Stimulated activated CD4-positive, alpha-beta T cell treated with anti-CD3 and anti-CD28 coated beads, Interleukin-15, amount 100 ng/mL, for 48 hours (primary cell): Measurements from ENCODE around the gene TRIM6.
"Not testable (repeated sequence)": the region's sequence is repeated elsewhere in the genome, so short reads cannot be mapped to it uniquely, and the experiment has no call there.

Source experiments
- DNase-seq, 2 donors: peaks; one replicate each; pipeline ENCODE4 v3.0.0-alpha.2; 2020; ENCODE audit warnings: low read depth in 2 of 2

The TRIM6 gene

DNA sequence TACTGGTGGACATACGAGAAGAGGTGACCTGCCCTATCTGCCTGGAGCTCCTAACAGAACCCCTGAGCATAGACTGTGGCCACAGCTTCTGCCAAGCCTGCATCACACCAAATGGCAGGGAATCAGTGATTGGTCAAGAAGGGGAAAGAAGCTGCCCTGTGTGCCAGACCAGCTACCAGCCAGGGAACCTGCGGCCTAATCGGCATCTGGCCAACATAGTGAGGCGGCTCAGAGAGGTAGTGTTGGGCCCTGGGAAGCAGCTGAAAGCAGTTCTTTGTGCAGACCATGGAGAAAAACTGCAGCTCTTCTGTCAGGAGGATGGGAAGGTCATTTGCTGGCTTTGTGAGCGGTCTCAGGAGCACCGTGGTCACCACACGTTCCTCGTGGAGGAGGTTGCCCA, 6.9 kb downstream of the TRIM6 start:
- DNase-seq = no peak

DNA sequence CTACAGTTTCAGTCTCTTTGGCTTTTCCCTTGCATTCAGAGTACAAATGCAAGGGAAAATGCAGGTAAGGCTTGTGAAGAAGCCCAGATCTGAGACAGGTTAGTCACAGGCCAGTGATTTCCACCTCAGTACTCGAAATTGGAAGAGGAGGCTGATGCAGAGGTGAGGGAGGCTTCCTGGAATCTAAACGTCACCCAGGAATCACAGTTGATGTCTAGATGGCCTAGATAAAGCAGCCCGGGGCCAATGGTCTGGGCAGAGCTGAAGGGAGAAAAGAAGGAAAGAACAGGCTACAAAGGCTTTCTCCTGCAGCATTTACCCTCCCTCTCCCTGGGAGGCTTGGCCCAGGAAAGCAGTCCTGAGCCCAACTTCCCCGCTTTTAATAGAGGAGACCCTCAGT, 8.5 kb downstream of the TRIM6 start:
- no peak for DNase-seq

DNA sequence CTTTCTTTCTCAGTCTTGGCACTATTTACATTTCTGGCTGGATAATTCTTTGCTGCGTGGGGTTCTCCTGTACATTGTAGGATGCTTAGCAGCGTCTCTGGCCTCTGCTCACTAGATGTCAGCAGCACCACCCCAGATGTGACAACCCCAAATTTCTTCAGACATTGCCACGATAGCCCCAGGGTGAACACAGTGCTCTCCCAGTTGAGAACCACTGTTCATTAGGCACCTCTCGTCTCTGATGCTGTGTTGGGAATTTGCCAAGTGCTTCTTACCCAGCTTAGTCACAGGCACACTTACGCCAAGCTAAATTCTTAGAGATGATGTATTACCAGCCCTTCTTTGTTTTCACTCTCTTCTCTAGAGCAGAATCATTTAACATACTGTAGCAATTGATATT, 9.4 kb downstream of the TRIM6 start:
- no peak for DNase-seq

- DNase-seq = no peak
Observed at GRCh38 chr11:5608808-5609207, 12.4 kb downstream of the TRIM6 start.

DNA sequence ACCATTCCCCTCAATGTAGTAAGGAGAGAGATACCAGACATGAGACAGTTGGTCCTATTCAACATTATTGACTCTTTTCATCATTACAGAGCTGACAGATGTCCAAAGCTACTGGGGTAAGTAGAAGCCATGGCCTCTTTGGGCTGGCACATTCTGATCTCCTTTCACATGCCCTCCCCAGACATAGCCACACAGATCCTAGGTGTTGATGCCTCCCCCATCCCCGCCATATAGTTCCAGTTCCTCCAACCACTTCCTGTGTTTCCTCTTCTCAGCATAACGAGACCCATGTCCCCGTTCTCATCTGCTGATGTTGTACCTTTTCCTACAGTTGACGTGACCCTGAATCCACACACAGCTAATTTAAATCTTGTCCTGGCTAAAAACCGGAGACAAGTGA, 14.0 kb downstream of the TRIM6 start:
- no peak for DNase-seq

- DNase-seq = no peak
Observed at GRCh38 chr11:5611627-5612026, 15.2 kb downstream of the TRIM6 start.

- DNase-seq = no peak
Observed at GRCh38 chr11:5618807-5619206, 22.4 kb downstream of the TRIM6 start.

- DNase-seq = no peak
Observed at GRCh38 chr11:5620651-5621521, 24.4 kb downstream of the TRIM6 start.

DNA sequence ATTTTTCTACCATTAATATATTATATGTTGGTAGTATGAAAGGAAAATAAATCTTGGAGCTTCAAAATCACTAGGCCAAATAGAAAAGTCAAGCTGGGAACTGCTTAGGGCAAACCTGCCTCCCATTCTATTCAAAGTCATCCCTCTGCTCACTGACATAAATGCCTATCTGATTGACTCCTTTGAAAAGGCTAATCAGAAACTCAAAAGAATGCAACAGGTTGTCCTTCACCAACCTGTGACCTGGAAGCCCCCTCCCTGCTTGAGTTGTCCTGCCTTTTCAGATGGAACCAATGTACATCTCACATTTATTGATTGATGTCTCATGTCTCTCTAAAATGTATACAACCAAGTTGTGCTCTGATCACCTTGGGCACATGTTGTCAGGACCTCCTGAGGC, 25.1 kb downstream of the TRIM6 start:
- no peak for DNase-seq

DNA sequence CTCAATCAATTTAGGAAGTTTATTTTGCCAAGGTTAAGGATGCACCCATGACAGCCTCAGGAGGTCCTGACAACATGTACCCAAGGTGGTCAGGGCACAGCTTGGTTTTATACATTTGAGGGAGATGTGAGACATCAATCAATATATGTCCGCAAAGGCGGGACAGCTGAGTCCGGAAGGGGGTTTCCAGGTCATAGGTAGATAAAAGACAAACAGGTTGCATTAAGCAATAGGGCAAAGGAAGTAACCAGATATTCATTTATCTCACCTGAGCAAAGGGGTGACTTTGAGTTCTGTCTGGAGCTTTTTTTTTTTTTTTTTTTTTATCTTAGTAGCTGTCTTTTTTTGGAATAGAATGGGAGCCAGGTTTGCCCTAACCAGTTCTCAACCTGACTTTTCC, 26.4 kb downstream of the TRIM6 start:
- no peak for DNase-seq

DNA sequence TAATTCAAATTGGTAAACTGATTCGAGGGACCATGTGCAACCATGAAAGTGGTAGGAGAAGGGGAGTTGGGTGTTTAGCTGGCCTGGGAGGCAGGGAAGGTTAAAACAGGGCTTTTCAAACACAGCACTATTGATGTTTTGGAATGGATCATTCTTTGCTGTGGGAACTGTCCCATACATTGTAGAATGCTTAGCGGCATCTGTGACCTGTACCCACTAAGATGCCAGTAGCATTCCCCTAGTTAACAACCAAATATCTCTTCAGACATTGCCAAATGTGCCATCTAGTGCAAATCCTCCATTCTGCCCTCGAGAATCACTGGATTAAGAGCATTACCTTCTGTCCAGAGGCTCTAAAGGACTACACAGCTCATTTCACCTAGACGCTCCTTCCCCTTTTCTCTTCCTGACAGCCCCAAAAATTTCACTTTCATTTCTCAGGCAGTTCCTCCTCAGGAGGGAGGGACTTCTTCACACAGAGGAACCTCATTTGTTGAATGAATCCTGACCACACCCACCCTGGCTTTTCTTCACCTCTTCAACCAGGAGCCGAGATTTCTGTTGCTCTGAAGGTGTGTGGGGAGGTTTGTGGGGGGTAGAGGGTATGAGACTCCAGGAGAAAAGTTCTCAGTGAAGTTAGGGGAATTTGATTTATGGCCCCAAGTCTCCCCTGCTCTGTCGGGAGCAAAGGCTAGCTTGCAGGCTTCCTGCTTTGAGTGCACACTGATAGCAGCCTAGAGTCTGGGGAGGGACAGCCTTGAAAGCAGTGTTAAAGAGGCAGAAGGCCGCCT, 28.2 kb downstream of the TRIM6 start, which contains the start of gene TRIM34:
TRIM34 (plus strand) TSS at position 513 of the 791 bp plus-strand sequence. CDS start 7,331 bp downstream, outside the sequence.
- peak; percentile 22 to 32 for DNase-seq

DNA sequence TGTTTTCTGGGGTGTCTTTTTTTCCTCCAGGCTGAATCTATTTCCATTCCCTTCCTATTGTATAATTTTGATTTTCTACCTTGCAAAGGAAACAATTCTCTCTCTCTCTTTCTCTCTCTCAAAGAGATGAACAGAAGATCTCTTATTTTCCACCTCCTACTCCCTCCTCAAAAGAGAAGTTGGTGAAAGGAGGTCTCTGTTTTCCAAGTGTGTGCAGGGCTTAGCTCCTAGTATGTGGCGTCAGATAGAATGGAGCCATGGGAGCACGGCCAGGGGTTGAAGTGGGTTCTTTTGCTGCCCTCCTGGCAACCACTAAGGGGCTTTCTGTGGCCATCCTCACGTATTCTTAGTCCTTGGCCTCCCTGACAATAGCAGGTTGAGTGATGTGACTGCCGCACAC, 28.8 kb downstream of the TRIM6 start:
- no peak for DNase-seq

GRCh38 chr11:5626196-5626595, 29.8 kb downstream of the TRIM6 start:
- DNase-seq = no peak

DNA sequence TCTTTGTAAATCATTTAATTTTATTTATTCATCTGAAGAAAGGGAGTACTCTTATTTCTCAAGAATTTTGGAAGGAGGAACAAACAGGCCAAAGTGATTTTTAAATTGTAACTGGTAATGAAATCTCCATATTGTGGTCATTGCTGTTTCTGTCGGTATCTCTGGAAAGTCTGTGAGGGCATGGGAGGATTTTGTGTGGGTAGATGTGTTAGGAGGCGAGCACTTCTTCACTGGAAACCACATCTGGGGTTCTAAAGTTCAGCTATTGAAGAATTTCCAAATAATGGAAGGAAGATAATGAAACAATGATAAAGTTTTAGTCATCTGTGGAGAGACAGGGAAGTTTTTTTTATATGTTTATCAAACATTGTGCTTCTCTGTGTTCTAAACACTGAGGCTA, 35.0 kb downstream of the TRIM6 start:
- DNase-seq = no peak

DNA sequence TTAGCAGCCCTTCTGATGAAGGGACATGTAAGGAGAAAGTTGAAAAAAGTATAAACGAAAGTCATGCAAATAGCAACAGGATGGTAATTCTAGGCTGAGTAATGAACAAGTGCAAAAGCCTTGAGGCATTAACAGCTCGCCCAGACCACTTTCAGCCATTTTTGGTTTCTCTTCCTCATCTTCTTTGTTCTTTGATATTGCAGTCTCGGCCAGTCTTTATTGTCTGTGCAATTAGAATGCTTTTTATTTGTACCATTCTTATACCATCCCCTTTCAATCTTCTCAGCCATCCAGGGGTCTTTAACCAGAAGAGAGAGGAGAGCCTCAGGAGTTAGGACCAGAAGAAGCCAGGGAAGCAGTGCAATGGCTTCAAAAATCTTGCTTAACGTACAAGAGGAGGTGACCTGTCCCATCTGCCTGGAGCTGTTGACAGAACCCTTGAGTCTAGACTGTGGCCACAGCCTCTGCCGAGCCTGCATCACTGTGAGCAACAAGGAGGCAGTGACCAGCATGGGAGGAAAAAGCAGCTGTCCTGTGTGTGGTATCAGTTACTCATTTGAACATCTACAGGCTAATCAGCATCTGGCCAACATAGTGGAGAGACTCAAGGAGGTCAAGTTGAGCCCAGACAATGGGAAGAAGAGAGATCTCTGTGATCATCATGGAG, 35.7 kb downstream of the TRIM6 start:
- DNase-seq = no peak

GRCh38 chr11:5639953-5640352, 43.5 kb downstream of the TRIM6 start:
- no peak for DNase-seq

DNA sequence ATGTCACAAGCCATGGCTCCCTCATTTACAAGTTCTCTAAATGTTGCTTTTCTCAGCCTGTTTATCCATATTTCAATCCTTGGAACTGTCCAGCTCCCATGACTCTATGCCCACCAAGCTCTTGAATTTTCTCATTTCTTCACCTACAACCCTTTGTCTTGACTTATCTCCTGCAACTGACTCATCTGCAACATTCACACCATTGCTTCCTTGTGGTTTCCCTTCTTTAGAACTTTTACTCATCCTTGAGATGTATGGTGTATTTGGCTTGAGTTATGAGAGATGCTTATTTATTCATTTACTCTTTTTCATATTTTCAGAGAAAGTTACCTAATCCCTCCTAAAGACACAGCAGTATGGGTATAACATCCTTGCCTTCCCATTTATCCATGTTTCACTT, 47.1 kb downstream of the TRIM6 start:
- DNase-seq = no peak

DNA sequence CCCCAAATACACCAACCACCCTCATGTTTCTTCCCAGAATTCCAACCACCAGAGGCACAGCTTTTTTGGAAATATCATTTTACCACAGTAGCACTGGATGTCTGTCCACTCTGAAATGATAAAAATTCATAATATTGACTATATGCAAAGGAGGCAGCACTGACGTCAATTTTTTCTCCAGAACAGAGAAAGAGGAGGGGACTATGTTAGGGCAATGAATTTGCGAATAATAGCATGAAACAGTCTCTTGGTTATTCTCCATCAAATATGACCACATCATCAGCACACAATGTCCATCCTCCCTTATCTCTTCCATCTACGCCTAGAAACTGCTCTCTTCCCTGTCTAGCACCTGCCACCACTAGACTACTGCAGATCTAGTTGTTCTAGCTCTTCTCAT, 49.7 kb downstream of the TRIM6 start:
- DNase-seq = no peak

DNA sequence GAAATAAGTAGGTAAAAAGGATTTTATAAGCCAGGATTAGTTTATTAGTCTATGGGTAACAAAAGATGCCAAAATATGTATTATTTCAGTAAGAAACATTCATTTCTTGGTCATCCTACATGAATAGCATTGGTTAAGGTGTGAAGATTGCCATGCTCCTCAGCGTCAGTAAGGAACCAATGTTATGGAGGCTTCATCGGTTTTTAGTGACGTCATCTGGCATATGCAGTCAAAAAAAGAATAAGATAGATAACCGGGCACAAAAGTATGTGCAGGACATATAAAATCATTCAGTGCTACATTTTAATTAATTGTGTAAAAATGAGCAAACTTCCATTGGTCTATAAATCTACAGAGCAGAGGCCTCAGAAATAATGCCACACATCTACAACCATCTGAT, 59.0 kb downstream of the TRIM6 start:
- no peak for DNase-seq

- DNase-seq = not testable (repeated sequence)
Observed at GRCh38 chr11:5656956-5657355, 60.5 kb downstream of the TRIM6 start.

- no peak for DNase-seq
Observed at GRCh38 chr11:5658318-5658717, 61.9 kb downstream of the TRIM6 start.
